Lower leg skin (tissue), 3 donors: ENCODE results near the gene OR2Z1.

Experiments
- CTCF ChIP-seq, 3 donors: fragments of 450-650 bp; IDR thresholded peaks; one replicate each; pipeline ENCODE4 v1.5.1; 2016; ENCODE audit warnings: antibody characterized with exemption in 3 of 3, mild to moderate bottlenecking in 3 of 3, moderate library complexity in 2 of 3
- POLR2A ChIP-seq, 2 donors: fragments of 450-650 bp; IDR thresholded peaks; one replicate each; pipeline ENCODE4 v1.6.1; 2016 to 2017; ENCODE audit warnings: antibody characterized with exemption in 2 of 2, mild to moderate bottlenecking in 1 of 2, moderate library complexity in 1 of 2

GRCh38 chr19:8705742-8706141 is 15.7 kb upstream of the OR2Z1 start:
- TF ChIP-seq CTCF (IDR thresholded peaks at IDR 0.05) = no peak
- TF ChIP-seq POLR2A (IDR thresholded peaks at IDR 0.05) = no peak
